K562 (cell line): ENCODE measurements around the gene ARV1. TPM values are rescaled to one million over a fixed set of nuclear protein-coding genes. Genes with fewer than 3 reads are reported as not detected.

Experiments used
- BRD9 ChIP-seq: fragments of 450-650 bp; IDR thresholded peaks from 2 replicates; pipeline ENCODE4 v1.6.1; 2018; ENCODE audit warnings: low read depth; ENCODE audit not compliant: partially characterized antibody
- ETV1 ChIP-seq: fragments of 450-650 bp; conservative IDR thresholded peaks from 2 replicates; pipeline ENCODE4 v1.6.1; 2016; ENCODE audit warnings: missing genetic modification characterization, control low read depth, low read depth, missing compliant biosample characterization
- PHF21A ChIP-seq: fragments of 450-650 bp; IDR thresholded peaks from 2 replicates; pipeline ENCODE4 v1.6.1; 2017; ENCODE audit warnings: low read depth, borderline replicate concordance
- ZNF707 ChIP-seq: fragments of 250-450 bp; sonication (Bioruptor Pico); conservative IDR thresholded peaks from 2 replicates; pipeline ENCODE4 v1.8.0; 2022; ENCODE audit warnings: inconsistent platforms, mild to moderate bottlenecking, moderate library complexity
- polyA plus RNA-seq, 8 experiments: library from polyadenylated mRNA; depleted of rRNA in 4 of 8; stranded (reverse) in 5 of 8; unstranded in 3 of 8; fragments of >200 nt; fragmentation: Nextera tagmentation in 2 of 8; fragmentation: Illumina TruSeq in 1 of 8; extraction: Ambion mirVana in 2 of 8; extraction: Trizol in 1 of 8; gene quantifications; 2 replicates each; pipeline versions ENCODE4 v1.2.1 to v1.2.3, GENCODE V29; 2011 to 2014; ENCODE audit warnings: inconsistent platforms in 1 of 8, missing spikeins in 1 of 8
- total RNA-seq, 7 experiments: library from RNA; depleted of rRNA in 6 of 7; stranded (reverse); fragments of >200 nt in 6 of 7; fragmentation: Illumina TruSeq in 2 of 7; extraction: Trizol in 2 of 7; gene quantifications; 2 replicates each; pipeline versions ENCODE4 v1.2.1 to v1.2.3, GENCODE V29; 2011 to 2021; ENCODE audit warnings: low replicate concordance in 1 of 7
- TF ChIP-seq, protein P1 (sequence below): fragments of 200-600 bp; sonication (generic); IDR thresholded peaks from one replicate; pipeline ENCODE4 v1.6.1; 2012; ENCODE audit warnings: mild to moderate bottlenecking, low read depth, low read length, inconsistent platforms
- TF ChIP-seq, protein P2 (sequence below): fragments of 450-650 bp; conservative IDR thresholded peaks from 2 replicates; pipeline ENCODE4 v1.6.1; 2016; ENCODE audit warnings: missing genetic modification characterization, low read depth, mild to moderate bottlenecking, missing compliant biosample characterization, moderate library complexity

Gene ARV1
- total and polyA plus RNA-seq, 9 of the 15 experiments (the other 6 are each of a cell fraction or from before 2014, with no cell fraction given) = 54.8 to 139 (median 74.0) TPM

DNA sequence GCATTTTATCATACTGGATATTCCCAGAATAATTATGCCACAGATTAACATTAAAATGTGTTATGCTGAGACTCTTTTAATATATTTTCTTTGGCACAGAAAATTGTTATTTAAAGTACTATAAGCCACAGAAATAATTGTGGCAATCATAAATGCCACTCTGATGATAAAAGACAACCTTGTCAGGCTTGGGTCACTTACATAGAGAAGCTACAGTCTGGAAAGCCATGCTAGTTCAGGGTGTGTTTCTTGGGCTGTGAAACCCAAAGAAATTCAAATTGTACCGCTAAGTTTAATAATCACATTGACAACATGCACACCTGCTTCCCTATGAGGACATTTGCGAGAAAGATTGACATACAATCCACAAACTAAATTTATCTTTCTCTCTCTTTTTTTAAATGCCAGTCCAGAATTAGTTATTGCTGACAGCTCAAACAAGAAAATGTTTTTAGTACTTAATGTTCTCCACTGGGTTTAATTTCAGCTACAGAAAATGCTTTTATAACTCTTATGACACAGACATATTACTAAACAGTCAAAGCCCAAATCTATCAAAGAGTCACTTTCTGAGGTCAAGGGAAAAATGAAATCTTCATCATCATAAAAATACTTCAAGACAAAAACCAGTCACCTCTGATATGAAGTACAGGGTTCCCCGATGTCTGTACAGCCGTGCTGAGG is 38.9 kb upstream of the ARV1 start (continued):
- TF ChIP-seq, protein P1, sequence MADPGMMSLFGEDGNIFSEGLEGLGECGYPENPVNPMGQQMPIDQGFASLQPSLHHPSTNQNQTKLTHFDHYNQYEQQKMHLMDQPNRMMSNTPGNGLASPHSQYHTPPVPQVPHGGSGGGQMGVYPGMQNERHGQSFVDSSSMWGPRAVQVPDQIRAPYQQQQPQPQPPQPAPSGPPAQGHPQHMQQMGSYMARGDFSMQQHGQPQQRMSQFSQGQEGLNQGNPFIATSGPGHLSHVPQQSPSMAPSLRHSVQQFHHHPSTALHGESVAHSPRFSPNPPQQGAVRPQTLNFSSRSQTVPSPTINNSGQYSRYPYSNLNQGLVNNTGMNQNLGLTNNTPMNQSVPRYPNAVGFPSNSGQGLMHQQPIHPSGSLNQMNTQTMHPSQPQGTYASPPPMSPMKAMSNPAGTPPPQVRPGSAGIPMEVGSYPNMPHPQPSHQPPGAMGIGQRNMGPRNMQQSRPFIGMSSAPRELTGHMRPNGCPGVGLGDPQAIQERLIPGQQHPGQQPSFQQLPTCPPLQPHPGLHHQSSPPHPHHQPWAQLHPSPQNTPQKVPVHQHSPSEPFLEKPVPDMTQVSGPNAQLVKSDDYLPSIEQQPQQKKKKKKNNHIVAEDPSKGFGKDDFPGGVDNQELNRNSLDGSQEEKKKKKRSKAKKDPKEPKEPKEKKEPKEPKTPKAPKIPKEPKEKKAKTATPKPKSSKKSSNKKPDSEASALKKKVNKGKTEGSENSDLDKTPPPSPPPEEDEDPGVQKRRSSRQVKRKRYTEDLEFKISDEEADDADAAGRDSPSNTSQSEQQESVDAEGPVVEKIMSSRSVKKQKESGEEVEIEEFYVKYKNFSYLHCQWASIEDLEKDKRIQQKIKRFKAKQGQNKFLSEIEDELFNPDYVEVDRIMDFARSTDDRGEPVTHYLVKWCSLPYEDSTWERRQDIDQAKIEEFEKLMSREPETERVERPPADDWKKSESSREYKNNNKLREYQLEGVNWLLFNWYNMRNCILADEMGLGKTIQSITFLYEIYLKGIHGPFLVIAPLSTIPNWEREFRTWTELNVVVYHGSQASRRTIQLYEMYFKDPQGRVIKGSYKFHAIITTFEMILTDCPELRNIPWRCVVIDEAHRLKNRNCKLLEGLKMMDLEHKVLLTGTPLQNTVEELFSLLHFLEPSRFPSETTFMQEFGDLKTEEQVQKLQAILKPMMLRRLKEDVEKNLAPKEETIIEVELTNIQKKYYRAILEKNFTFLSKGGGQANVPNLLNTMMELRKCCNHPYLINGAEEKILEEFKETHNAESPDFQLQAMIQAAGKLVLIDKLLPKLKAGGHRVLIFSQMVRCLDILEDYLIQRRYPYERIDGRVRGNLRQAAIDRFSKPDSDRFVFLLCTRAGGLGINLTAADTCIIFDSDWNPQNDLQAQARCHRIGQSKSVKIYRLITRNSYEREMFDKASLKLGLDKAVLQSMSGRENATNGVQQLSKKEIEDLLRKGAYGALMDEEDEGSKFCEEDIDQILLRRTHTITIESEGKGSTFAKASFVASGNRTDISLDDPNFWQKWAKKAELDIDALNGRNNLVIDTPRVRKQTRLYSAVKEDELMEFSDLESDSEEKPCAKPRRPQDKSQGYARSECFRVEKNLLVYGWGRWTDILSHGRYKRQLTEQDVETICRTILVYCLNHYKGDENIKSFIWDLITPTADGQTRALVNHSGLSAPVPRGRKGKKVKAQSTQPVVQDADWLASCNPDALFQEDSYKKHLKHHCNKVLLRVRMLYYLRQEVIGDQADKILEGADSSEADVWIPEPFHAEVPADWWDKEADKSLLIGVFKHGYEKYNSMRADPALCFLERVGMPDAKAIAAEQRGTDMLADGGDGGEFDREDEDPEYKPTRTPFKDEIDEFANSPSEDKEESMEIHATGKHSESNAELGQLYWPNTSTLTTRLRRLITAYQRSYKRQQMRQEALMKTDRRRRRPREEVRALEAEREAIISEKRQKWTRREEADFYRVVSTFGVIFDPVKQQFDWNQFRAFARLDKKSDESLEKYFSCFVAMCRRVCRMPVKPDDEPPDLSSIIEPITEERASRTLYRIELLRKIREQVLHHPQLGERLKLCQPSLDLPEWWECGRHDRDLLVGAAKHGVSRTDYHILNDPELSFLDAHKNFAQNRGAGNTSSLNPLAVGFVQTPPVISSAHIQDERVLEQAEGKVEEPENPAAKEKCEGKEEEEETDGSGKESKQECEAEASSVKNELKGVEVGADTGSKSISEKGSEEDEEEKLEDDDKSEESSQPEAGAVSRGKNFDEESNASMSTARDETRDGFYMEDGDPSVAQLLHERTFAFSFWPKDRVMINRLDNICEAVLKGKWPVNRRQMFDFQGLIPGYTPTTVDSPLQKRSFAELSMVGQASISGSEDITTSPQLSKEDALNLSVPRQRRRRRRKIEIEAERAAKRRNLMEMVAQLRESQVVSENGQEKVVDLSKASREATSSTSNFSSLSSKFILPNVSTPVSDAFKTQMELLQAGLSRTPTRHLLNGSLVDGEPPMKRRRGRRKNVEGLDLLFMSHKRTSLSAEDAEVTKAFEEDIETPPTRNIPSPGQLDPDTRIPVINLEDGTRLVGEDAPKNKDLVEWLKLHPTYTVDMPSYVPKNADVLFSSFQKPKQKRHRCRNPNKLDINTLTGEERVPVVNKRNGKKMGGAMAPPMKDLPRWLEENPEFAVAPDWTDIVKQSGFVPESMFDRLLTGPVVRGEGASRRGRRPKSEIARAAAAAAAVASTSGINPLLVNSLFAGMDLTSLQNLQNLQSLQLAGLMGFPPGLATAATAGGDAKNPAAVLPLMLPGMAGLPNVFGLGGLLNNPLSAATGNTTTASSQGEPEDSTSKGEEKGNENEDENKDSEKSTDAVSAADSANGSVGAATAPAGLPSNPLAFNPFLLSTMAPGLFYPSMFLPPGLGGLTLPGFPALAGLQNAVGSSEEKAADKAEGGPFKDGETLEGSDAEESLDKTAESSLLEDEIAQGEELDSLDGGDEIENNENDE = no peak
- TF ChIP-seq ZNF707 (CRISPR knock-in tag) (no peak), PHF21A (no peak), BRD9 (no peak), ETV1 (tag) (no peak)
- TF ChIP-seq, protein P2, sequence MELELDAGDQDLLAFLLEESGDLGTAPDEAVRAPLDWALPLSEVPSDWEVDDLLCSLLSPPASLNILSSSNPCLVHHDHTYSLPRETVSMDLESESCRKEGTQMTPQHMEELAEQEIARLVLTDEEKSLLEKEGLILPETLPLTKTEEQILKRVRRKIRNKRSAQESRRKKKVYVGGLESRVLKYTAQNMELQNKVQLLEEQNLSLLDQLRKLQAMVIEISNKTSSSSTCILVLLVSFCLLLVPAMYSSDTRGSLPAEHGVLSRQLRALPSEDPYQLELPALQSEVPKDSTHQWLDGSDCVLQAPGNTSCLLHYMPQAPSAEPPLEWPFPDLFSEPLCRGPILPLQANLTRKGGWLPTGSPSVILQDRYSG (tag) = no peak
- TF ChIP-seq, all 486 proteins: peak for 0
